Uterus (tissue), 2 donors: ENCODE results near the gene INSL6.

Experiments
- POLR2A ChIP-seq, 2 donors: fragments of 450-650 bp; IDR thresholded peaks; one replicate each; pipeline ENCODE4 v1.6.1; 2016; ENCODE audit warnings: antibody characterized with exemption in 2 of 2, mild to moderate bottlenecking in 1 of 2, moderate library complexity in 1 of 2
- TF ChIP-seq, protein P1 (sequence below), 4 experiments: fragments of 200-600 bp in 2 of 4; fragments of 450-650 bp in 2 of 4; sonication (generic) in 2 of 4; IDR thresholded peaks; one replicate each; pipeline ENCODE4 v1.5.1; 2016 to 2019; ENCODE audit warnings: antibody characterized with exemption in 4 of 4, mild to moderate bottlenecking in 2 of 4, moderate library complexity in 1 of 4

DNA sequence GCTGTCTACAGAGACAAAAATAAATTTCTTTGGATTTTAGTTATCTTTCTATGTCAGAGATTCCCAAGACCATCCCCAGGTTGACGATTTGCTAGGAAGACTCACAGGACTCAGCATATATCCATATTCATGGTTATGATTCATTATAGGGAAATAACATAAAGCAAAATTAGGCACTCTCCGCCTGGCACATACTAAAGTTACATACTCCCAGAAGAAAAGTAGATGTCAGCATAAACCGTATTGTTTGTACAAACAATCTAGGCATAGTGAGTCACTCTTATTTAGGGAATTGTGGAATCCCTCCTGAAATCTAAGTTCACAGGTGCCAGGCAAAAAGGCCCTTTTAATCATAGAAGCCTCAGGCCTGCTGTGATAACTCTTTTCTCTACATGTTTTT, 62.9 kb downstream of the INSL6 start:
- TF ChIP-seq, protein P1, sequence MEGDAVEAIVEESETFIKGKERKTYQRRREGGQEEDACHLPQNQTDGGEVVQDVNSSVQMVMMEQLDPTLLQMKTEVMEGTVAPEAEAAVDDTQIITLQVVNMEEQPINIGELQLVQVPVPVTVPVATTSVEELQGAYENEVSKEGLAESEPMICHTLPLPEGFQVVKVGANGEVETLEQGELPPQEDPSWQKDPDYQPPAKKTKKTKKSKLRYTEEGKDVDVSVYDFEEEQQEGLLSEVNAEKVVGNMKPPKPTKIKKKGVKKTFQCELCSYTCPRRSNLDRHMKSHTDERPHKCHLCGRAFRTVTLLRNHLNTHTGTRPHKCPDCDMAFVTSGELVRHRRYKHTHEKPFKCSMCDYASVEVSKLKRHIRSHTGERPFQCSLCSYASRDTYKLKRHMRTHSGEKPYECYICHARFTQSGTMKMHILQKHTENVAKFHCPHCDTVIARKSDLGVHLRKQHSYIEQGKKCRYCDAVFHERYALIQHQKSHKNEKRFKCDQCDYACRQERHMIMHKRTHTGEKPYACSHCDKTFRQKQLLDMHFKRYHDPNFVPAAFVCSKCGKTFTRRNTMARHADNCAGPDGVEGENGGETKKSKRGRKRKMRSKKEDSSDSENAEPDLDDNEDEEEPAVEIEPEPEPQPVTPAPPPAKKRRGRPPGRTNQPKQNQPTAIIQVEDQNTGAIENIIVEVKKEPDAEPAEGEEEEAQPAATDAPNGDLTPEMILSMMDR (IDR thresholded peaks at IDR 0.05) = no peak
- no peak for TF ChIP-seq POLR2A (IDR thresholded peaks at IDR 0.05)
